Measurements from ENCODE around the gene PLEKHA6.

DNA sequence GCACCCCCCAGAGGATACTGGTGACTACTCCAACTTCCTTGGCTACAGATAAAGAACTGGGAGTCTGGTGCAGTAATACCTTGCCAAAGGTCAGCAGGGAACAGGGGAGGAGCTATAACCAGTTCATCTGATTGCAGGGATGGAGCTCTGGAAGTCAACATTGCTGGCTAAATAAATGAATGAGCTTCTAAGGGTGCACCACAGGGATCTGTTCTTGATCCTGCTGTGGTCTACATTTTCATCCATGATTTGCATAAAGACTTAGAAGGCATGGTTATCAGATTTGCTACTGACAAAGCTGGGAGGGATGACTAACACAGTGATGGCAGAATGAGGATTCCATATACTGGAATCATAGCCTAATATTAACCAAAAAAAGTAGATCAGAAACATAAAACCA, 18.3 kb downstream of the PLEKHA6 start:
- TF ChIP-seq, protein P1, sequence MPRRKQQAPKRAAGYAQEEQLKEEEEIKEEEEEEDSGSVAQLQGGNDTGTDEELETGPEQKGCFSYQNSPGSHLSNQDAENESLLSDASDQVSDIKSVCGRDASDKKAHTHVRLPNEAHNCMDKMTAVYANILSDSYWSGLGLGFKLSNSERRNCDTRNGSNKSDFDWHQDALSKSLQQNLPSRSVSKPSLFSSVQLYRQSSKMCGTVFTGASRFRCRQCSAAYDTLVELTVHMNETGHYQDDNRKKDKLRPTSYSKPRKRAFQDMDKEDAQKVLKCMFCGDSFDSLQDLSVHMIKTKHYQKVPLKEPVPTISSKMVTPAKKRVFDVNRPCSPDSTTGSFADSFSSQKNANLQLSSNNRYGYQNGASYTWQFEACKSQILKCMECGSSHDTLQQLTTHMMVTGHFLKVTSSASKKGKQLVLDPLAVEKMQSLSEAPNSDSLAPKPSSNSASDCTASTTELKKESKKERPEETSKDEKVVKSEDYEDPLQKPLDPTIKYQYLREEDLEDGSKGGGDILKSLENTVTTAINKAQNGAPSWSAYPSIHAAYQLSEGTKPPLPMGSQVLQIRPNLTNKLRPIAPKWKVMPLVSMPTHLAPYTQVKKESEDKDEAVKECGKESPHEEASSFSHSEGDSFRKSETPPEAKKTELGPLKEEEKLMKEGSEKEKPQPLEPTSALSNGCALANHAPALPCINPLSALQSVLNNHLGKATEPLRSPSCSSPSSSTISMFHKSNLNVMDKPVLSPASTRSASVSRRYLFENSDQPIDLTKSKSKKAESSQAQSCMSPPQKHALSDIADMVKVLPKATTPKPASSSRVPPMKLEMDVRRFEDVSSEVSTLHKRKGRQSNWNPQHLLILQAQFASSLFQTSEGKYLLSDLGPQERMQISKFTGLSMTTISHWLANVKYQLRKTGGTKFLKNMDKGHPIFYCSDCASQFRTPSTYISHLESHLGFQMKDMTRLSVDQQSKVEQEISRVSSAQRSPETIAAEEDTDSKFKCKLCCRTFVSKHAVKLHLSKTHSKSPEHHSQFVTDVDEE (CRISPR knock-in tag; IDR thresholded peaks at IDR 0.05): no peak
- no peak for TF ChIP-seq GLIS3 (CRISPR knock-in tag; IDR thresholded peaks at IDR 0.05)
- no peak for TF ChIP-seq ISL1 (CRISPR knock-in tag; IDR thresholded peaks at IDR 0.05)
